ENCODE measurements around the gene SHOC1.

The SHOC1 gene

DNA sequence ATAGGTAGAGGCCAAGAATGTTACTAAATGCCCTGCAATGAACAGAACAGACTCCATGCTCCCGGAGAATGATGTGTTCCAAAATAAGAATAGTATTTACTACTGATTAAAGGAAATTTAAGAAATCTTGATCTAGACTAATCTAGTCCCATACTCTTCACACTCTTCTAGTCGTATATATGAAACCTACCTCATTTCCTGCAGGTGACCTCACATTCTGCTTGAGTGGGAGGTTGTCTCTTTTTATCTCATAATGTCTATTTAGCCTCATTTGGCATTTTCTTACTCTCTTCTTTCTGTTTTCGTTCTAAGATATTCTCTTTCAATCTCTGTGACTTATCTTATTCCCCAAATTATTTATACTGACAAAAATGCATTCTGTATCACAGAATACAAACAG, 9.2 kb upstream of the SHOC1 start:
- Histone ChIP-seq H3K9me3 (ENCODE audit: control insufficient read depth, insufficient read depth, low read length) (no peaks in the 10 kb centered on the region), H3K4me3 (ENCODE audit: low read length) (no peak overlapping the region)

DNA sequence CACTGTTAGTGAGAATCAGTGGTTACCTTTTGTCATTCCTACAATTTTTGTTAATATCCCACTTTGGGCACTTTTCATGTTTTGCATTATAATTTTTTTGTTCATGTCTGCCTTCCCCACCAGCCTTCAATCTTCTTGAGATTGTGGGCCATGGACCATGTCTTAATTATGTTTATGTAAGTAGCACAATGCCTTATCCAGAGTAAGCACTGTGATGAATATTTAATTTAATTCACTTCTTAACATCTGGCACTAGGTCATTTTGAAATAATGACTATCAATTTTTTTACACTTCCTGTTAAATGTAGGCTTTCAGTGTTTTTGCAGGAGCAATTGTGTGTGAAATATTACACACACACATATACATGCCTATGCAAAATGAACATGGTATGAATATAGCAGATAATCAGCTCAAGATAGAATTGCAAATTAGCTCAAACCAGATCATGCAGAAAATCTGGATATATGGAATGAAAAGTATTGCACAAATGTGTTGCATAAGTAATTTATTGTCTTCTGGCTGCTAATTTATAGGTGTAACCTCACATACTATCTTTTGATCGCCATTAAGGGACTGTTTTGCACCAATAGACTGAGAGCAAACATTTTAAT, 5.3 kb upstream of the SHOC1 start:
- peaks cover 3% of the 10 kb centered on the region; the same call in 1 of the 2 replicates for H3K27me3 ChIP-seq (ENCODE audit: control insufficient read depth, low read length)
- H3K79me2 ChIP-seq (ENCODE audit: control insufficient read depth, low read length), result no peaks in the 10 kb centered on the region
- no peaks in the 10 kb centered on the region for H3K9me3 ChIP-seq (ENCODE audit: control insufficient read depth, insufficient read depth, low read length)
- no peaks in the 10 kb centered on the region for H3F3A ChIP-seq (ENCODE audit: control insufficient read depth, insufficient read depth)
- H3K27ac ChIP-seq (ENCODE audit: low read depth, low read length), result no peak overlapping the region
- TF ChIP-seq EZH2phosphoT487 (IDR thresholded peaks at IDR 0.05; ENCODE audit: borderline replicate concordance, low read length), result no peak
- TF ChIP-seq, protein P1, sequence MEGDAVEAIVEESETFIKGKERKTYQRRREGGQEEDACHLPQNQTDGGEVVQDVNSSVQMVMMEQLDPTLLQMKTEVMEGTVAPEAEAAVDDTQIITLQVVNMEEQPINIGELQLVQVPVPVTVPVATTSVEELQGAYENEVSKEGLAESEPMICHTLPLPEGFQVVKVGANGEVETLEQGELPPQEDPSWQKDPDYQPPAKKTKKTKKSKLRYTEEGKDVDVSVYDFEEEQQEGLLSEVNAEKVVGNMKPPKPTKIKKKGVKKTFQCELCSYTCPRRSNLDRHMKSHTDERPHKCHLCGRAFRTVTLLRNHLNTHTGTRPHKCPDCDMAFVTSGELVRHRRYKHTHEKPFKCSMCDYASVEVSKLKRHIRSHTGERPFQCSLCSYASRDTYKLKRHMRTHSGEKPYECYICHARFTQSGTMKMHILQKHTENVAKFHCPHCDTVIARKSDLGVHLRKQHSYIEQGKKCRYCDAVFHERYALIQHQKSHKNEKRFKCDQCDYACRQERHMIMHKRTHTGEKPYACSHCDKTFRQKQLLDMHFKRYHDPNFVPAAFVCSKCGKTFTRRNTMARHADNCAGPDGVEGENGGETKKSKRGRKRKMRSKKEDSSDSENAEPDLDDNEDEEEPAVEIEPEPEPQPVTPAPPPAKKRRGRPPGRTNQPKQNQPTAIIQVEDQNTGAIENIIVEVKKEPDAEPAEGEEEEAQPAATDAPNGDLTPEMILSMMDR (IDR thresholded peaks at IDR 0.05; ENCODE audit: low read depth, low read length, poor library complexity, severe bottlenecking), result no peak
- no peaks in the 10 kb centered on the region for H3K9me2 ChIP-seq (replicated peaks; ENCODE audit: control insufficient read depth, low read length)
- H3K4me2 ChIP-seq (ENCODE audit: low read length), result no peak overlapping the region
- H4K20me1 ChIP-seq (ENCODE audit: control insufficient read depth, insufficient read depth, low read depth, low read length), result no peaks in the 10 kb centered on the region
- H3K4me1 ChIP-seq (ENCODE audit: control insufficient read depth, low read length), result no peaks in the 10 kb centered on the region
- no peaks in the 10 kb centered on the region for H3K36me3 ChIP-seq (ENCODE audit: control insufficient read depth, low read length)
- no peak overlapping the region for H3K4me3 ChIP-seq (ENCODE audit: low read length)

More for the DNA sequence above, 9.2 kb upstream of the SHOC1 start:
- Histone ChIP-seq H3K9me2 (replicated peaks; ENCODE audit: control insufficient read depth, low read length) (no peaks in the 10 kb centered on the region), H3K27ac (ENCODE audit: low read depth, low read length) (no peak overlapping the region), H3F3A (ENCODE audit: control insufficient read depth, insufficient read depth) (no peaks in the 10 kb centered on the region), H3K4me1 (ENCODE audit: control insufficient read depth, low read length) (no peaks in the 10 kb centered on the region), H3K79me2 (ENCODE audit: control insufficient read depth, low read length) (no peaks in the 10 kb centered on the region), H4K20me1 (ENCODE audit: control insufficient read depth, insufficient read depth, low read depth, low read length) (no peaks in the 10 kb centered on the region), H3K27me3 (ENCODE audit: control insufficient read depth, low read length) (peaks cover 3% of the 10 kb centered on the region; the same call in 1 of the 2 replicates), H3K4me2 (ENCODE audit: low read length) (no peak overlapping the region), H3K36me3 (ENCODE audit: control insufficient read depth, low read length) (no peaks in the 10 kb centered on the region)
- TF ChIP-seq EZH2phosphoT487 (IDR thresholded peaks at IDR 0.05; ENCODE audit: borderline replicate concordance, low read length), result no peak
- TF ChIP-seq, protein P1 (IDR thresholded peaks at IDR 0.05; ENCODE audit: low read depth, low read length, poor library complexity, severe bottlenecking), result no peak

DNA sequence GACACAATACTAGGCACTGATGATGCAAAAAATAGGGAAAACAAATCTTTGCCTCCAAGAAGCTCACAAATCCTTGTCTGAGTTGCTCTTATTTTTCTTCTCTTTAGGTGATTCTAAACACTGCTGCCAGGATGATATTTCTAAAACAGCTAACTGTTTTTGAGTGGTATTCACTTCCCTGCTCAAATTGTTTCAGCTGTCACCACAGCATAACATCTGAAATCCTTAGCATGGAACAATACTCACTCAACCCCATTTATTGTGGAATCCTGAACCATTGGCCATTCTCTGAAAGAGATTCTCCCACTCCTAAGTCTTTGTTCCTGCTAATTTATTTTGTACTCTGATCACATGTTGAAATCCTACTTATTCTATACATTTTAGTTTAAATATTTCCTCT, 4.8 kb upstream of the SHOC1 start:
- no peak overlapping the region for H3K27ac ChIP-seq (ENCODE audit: low read depth, low read length)
- no peaks in the 10 kb centered on the region for H3K4me1 ChIP-seq (ENCODE audit: control insufficient read depth, low read length)
- H3K9me2 ChIP-seq (replicated peaks; ENCODE audit: control insufficient read depth, low read length), result no peaks in the 10 kb centered on the region
- no peaks in the 10 kb centered on the region for H3K36me3 ChIP-seq (ENCODE audit: control insufficient read depth, low read length)
- H3K9me3 ChIP-seq (ENCODE audit: control insufficient read depth, insufficient read depth, low read length), result no peaks in the 10 kb centered on the region
- no peak for TF ChIP-seq EZH2phosphoT487 (IDR thresholded peaks at IDR 0.05; ENCODE audit: borderline replicate concordance, low read length)
- TF ChIP-seq, protein P1 (IDR thresholded peaks at IDR 0.05; ENCODE audit: low read depth, low read length, poor library complexity, severe bottlenecking), result no peak
- H3F3A ChIP-seq (ENCODE audit: control insufficient read depth, insufficient read depth), result no peaks in the 10 kb centered on the region
- no peaks in the 10 kb centered on the region for H4K20me1 ChIP-seq (ENCODE audit: control insufficient read depth, insufficient read depth, low read depth, low read length)
- no peak overlapping the region for H3K4me3 ChIP-seq (ENCODE audit: low read length)
- no peaks in the 10 kb centered on the region for H3K79me2 ChIP-seq (ENCODE audit: control insufficient read depth, low read length)
- no peak overlapping the region for H3K4me2 ChIP-seq (ENCODE audit: low read length)
- H3K27me3 ChIP-seq (ENCODE audit: control insufficient read depth, low read length), result peaks cover 3% of the 10 kb centered on the region; the same call in 1 of the 2 replicates

All from DOHH2 (cell line).